Measurements from ENCODE around the gene CHD9. TPM values are rescaled to one million over a fixed set of nuclear protein-coding genes. Genes with fewer than 3 reads are reported as not detected.
"Not testable (repeated sequence)": the region's sequence is repeated elsewhere in the genome, so short reads cannot be mapped to it uniquely, and the experiment has no call there.

Gene CHD9
- total RNA-seq, 2 experiments from 2014 or later = 12.7 to 14.0 TPM

DNA sequence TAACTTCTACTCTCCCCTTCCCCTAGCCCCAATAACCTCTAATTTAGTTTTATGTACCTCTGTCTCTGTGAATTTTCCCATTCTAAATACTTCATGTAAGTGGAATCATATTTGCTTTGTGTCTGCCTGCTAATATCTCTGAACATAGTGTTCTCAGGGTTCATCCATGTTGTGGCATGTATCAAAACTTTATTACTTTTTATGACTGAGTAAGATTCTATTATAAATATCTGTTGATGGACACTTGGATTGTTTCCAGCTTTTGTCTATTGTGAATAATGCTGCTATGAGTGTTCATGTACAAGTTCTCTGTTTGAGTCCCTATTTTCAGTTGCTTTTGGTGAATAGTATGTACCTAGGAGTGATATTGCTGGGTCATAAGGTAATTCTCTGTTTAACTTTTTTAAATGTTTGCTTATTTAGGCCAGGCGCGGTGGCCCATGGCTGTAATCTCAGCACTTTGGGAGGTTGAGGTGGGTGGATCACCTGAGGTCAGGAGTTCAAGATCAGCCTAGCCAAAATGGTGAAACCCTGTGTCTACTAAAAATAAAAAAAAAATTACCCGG lies 92.8 kb downstream of the CHD9 start:
- Mint-ChIP-seq H3K27ac (no peak overlapping the region), H3K4me1 (no peaks in the 10 kb centered on the region)

DNA sequence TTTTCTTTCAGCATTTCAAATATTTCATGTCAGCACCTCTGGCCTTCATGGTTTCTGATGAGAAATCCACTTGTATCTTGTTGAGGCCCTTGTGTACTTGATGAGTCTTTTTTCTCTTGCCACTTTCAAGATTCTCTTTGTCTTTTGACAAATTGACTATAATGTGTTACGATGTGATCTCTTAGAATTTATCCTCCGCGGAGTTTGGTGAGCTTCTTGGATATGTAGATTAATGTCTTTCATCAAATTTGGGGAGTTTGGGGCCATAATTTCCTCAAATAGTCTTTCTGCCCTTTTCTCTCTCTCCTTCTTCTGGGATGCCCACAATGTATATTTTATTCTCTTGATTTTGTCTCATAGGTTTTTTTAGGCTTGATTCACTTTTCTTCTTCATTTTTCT lies 96.0 kb downstream of the CHD9 start:
- Mint-ChIP-seq H3K4me1 (no peaks in the 10 kb centered on the region), H3K9me3 (peaks cover 7% of the 10 kb centered on the region), H3K36me3 (peaks cover 11% of the 10 kb centered on the region), H3K27me3 (no peaks in the 10 kb centered on the region), H3K4me3 (no peak overlapping the region), H3K27ac (no peak overlapping the region)
- DNase-seq = no peak

More for the DNA sequence above, 92.8 kb downstream of the CHD9 start:
- Mint-ChIP-seq H3K4me3 (no peak overlapping the region), H3K9me3 (peaks cover 7% of the 10 kb centered on the region), H3K27me3 (no peaks in the 10 kb centered on the region), H3K36me3 (peaks cover 11% of the 10 kb centered on the region)
- DNase-seq = no peak

DNA sequence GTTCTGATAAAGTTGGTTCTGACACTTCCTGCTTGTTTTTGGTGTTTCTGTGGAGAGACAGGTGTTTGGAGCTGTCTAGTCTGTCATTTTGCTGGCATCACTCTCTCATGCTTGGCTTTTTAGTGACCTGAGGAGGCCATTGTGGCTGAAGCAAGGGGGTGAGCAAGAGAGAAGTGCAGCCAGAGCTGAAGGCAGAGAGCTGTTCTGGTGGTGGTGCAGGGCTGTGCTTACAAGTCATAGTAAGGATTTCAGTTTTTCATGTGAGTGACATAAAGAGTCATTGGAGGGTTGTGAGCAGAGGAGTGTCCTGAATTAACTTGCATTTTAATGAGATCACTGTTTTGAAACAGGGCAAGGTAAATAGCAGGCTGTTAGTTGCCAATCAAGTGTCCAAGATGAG lies 97.5 kb downstream of the CHD9 start:
- H3K27ac Mint-ChIP-seq = no peak overlapping the region
- no peaks in the 10 kb centered on the region for H3K4me1 Mint-ChIP-seq
- peaks cover 7% of the 10 kb centered on the region for H3K9me3 Mint-ChIP-seq
- no peaks in the 10 kb centered on the region for H3K27me3 Mint-ChIP-seq
- DNase-seq = no peak
- peaks cover 22% of the 10 kb centered on the region for H3K36me3 Mint-ChIP-seq
- H3K4me3 Mint-ChIP-seq = no peak overlapping the region

DNA sequence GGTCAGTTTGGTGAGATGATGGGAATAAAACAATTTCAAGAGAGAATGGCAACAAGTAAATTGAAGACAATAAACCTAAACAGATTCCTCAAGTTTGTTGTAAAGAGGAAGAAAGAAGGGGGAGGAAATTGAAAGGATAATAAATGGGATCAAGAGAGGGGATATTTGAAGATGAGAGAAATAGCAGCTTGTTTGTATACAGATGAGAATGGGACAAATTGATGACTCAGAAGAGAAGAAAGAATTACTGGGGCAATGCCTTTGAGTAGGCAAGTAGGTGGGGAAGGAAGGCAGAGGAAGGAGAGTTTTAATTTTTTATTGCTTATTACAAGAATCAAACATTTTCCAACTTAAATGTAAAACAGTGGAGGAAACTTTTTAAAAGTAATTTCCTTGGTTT lies 98.3 kb downstream of the CHD9 start:
- Mint-ChIP-seq H3K4me1 (no peaks in the 10 kb centered on the region), H3K36me3 (peaks cover 23% of the 10 kb centered on the region), H3K27me3 (no peaks in the 10 kb centered on the region), H3K4me3 (no peak overlapping the region), H3K9me3 (peaks cover 7% of the 10 kb centered on the region), H3K27ac (no peak overlapping the region)
- no peak for DNase-seq

DNA sequence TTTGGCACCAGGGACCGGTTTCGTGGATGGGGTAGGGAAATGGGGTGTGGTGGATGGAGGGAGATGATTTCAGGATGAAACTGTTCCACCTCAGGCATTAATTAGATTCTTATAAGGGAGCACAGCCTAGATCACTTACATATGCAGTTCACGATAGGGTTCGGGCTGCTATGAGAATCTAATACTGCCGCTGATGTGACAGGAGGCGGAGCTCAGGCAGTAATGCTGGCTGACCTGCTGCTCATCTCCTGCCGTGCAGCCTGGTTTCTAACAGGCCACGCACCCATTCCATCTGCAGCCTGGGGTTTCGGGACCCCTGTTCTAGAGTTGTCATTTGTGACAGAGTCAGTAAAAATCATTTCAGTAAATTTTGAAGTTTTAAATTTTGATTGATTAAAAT lies 99.7 kb downstream of the CHD9 start:
- Mint-ChIP-seq H3K27ac (no peak overlapping the region), H3K4me3 (no peak overlapping the region), H3K4me1 (no peaks in the 10 kb centered on the region), H3K36me3 (peaks cover 12% of the 10 kb centered on the region), H3K27me3 (no peaks in the 10 kb centered on the region), H3K9me3 (peaks cover 1% of the 10 kb centered on the region)
- DNase-seq = no peak

DNA sequence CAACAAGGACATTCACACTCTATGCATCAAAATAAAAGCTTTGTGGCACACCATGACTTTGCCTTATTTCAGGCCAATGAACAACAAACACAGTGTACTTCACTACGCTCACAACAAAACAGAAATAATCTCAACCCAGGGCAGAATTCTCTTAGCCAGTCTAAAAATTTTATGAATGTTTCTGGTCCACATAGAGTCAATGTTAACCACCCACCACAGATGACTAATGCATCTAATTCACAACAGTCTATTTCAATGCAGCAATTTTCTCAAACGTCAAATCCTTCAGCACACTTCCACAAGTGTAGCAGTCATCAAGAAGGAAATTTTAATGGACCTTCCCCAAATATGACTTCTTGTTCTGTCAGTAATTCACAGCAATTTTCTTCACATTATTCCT lies 101.7 kb downstream of the CHD9 start:
- Mint-ChIP-seq H3K36me3 (peaks cover 12% of the 10 kb centered on the region), H3K27me3 (no peaks in the 10 kb centered on the region), H3K27ac (no peak overlapping the region)

DNA sequence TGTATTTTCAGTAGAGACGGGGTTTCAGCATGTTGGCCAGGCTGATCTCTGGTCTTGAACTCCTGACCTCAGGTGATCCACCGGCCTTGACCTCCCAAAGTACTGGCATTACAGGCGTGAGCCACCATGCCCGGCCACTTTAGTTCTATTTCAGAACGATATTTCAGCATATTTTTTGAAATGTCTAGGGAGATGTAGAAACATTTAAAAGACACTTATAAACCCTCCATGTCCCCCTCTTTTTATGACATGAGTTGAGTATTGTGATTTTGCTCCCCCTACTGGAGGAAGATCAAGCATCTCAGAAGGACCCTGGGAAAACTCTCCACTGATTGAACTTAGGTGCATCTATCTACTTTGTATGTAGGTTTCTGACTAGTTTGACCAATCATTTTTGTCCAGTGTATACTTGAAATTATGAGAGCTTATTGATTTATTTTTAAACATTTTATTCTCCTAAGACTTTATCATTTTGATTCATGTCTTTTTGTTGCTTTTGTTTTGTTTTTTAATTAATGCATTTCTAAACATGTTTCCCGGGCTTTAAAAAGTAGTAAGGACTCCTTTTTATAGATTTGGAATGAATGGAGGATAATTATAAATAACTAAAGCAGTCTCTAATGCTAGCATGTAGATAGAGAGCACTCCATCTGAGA lies 105.1 kb downstream of the CHD9 start:
- DNase-seq = no peak
- Mint-ChIP-seq H3K4me3 (no peak overlapping the region), H3K27ac (no peak overlapping the region), H3K27me3 (no peaks in the 10 kb centered on the region), H3K4me1 (peaks cover 4% of the 10 kb centered on the region), H3K9me3 (no peaks in the 10 kb centered on the region), H3K36me3 (peaks cover 12% of the 10 kb centered on the region)

More for the DNA sequence above, 101.7 kb downstream of the CHD9 start:
- H3K9me3 Mint-ChIP-seq = no peaks in the 10 kb centered on the region
- DNase-seq = no peak
- no peak overlapping the region for H3K4me3 Mint-ChIP-seq
- H3K4me1 Mint-ChIP-seq = peaks cover 3% of the 10 kb centered on the region

DNA sequence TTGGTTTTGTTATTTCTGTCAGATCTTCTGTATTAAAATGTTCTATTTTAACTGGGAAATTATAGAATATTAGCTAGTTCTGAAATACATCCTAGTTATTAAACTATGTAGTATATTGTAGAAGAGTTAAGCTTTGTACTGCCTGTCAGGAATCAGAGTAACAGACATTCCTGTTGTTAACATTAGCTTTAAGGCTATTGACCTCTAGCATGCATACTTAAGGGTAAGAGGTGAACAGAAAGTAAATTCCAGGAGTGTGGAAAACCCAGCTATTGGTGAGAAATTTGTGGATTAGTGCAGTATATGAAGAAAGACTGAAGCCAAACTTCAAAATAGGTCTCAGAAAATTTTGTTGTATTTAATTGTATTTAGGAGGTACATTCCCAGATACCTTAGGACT lies 111.3 kb downstream of the CHD9 start:
- Mint-ChIP-seq H3K4me1 (peaks cover 9% of the 10 kb centered on the region), H3K4me3 (no peak overlapping the region), H3K27ac (no peak overlapping the region), H3K36me3 (no peaks in the 10 kb centered on the region), H3K27me3 (no peaks in the 10 kb centered on the region), H3K9me3 (no peaks in the 10 kb centered on the region)
- DNase-seq = no peak

DNA sequence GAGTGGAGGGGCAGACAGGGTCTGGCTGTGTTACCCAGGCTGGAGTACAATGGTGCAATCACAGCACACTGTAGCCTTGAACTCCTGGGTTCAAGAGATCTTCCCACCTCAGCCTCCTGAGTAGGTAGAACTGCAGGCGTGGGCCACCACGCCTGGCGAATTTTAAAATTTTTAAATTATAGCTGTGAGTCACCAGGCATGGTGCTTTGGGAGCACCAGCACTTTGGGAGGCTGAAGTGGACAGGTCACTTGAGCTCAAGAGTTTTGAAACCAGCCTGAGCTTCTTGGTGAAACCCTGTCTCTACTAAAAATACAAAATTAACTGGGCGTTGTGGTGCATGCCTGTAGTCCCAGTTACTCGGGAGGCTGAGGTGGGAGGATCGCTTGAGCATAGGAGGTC lies 114.0 kb downstream of the CHD9 start:
- Mint-ChIP-seq H3K36me3 (no peaks in the 10 kb centered on the region), H3K27me3 (no peaks in the 10 kb centered on the region), H3K27ac (no peak overlapping the region), H3K9me3 (no peaks in the 10 kb centered on the region), H3K4me3 (no peak overlapping the region), H3K4me1 (peaks cover 13% of the 10 kb centered on the region)
- no peak for DNase-seq

DNA sequence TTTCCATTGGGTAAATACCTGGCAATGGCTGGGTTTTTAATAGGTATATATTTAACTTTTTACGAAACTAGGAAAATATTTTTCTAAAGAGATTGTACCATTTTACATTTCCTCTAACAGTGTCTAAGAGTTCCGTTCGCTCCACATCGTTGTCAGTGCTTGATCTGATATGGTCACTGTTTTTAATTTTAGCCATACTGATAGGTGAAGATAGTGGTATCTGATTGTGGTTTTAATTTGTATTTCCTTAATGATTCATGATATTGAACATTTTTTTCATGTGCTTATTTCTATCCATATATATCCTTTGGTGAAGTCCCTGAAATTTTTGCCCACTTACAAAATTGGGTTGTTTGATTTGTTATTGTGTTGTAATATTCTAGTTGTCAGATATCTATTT lies 117.7 kb downstream of the CHD9 start:
- no peak for DNase-seq
- H3K27ac Mint-ChIP-seq = no peak overlapping the region
- no peaks in the 10 kb centered on the region for H3K36me3 Mint-ChIP-seq
- no peaks in the 10 kb centered on the region for H3K27me3 Mint-ChIP-seq
- peaks cover 9% of the 10 kb centered on the region for H3K4me1 Mint-ChIP-seq
- no peak overlapping the region for H3K4me3 Mint-ChIP-seq
- H3K9me3 Mint-ChIP-seq = no peaks in the 10 kb centered on the region

DNA sequence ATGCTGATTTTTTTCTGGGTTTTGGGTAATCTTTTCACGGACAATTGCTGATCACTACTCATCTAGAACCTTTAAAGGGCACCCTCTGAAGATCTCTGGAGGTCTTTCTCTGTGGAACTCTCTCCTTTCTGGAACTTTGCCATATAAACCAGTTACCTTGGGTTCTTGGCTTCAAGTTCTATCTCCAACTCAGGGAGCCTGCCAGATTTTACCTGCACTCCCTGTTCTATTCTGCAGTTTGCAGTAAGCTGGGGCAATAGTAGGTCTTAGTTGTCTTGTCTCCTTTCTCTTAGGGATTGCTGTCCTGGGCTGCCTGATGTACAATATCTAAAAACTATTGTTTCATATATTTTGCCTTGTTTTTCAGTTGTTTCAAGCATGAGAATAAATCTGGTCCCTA lies 120.3 kb downstream of the CHD9 start:
- no peak overlapping the region for H3K27ac Mint-ChIP-seq
- peaks cover 6% of the 10 kb centered on the region for H3K4me1 Mint-ChIP-seq
- no peak overlapping the region for H3K4me3 Mint-ChIP-seq
- no peaks in the 10 kb centered on the region for H3K9me3 Mint-ChIP-seq
- H3K36me3 Mint-ChIP-seq = no peaks in the 10 kb centered on the region
- H3K27me3 Mint-ChIP-seq = no peaks in the 10 kb centered on the region
- no peak for DNase-seq

DNA sequence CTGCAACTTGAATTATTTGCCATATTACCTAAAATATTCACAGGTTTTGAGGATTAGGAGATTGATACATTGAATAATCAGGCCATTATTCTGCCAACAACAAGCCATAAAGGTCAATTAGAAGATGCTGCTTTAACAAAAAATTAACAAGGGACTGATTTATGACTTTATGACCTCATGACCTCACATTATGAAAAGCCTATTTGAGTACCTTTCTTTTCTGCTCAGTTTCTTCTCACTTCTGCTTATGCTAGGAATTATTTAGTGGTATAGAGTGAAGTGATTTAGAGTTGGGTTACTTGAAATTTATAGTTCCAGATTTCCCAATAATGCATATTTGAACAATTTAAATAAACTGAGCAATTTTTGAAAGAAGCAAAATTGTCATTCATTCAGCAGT lies 121.6 kb downstream of the CHD9 start:
- H3K27ac Mint-ChIP-seq = no peak overlapping the region
- no peak for DNase-seq
- H3K9me3 Mint-ChIP-seq = no peaks in the 10 kb centered on the region
- H3K4me3 Mint-ChIP-seq = no peak overlapping the region
- peaks cover 2% of the 10 kb centered on the region for H3K36me3 Mint-ChIP-seq
- peaks cover 6% of the 10 kb centered on the region for H3K4me1 Mint-ChIP-seq
- no peaks in the 10 kb centered on the region for H3K27me3 Mint-ChIP-seq

DNA sequence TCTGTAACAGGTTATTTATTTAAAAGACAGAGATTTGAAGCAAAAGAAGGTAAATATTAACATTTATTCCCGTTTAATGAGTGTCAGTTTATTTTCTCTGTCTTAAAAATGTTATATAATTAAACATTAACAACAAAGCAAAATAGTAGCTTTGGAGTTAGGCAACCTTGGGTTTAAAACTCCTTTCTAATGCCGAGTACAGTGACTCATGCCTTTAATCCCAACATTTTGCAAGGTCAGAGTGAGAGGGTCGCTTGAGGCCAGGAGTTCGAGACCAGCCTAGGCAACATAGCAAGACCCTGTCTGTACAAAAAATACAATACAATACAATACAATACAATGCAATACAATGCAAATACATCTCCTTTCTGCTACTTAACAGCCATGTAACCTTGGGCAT lies 128.7 kb downstream of the CHD9 start:
- no peak overlapping the region for H3K4me3 Mint-ChIP-seq
- DNase-seq = no peak
- H3K36me3 Mint-ChIP-seq = peaks cover 42% of the 10 kb centered on the region
- H3K27me3 Mint-ChIP-seq = no peaks in the 10 kb centered on the region
- H3K4me1 Mint-ChIP-seq = no peaks in the 10 kb centered on the region
- H3K27ac Mint-ChIP-seq = no peak overlapping the region
- H3K9me3 Mint-ChIP-seq = peaks cover 21% of the 10 kb centered on the region

DNA sequence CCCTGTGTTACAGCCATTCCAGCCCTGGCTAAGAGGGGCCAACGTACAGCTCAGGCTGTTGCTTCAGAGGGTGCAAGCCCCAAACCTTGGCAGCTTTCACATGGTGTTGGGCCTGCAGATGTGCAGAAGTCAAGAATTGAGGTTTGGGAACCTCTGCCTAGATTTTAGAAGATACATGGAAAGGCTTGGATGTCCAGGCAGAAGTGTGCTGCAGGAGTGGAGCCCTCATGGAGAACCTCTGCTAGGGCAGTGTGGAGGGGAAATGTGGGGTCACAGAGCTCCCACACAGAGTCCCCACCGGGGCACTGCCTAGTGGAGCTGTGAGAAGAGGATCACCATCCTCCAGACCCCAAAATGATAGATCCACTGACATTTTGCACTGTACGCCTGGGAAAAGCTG lies 130.9 kb downstream of the CHD9 start:
- peaks cover 21% of the 10 kb centered on the region for H3K9me3 Mint-ChIP-seq
- H3K4me3 Mint-ChIP-seq, H3K27ac Mint-ChIP-seq, H3K4me1 Mint-ChIP-seq, H3K27me3 Mint-ChIP-seq, DNase-seq: not testable (repeated sequence)
- H3K36me3 Mint-ChIP-seq = peaks cover 43% of the 10 kb centered on the region

DNA sequence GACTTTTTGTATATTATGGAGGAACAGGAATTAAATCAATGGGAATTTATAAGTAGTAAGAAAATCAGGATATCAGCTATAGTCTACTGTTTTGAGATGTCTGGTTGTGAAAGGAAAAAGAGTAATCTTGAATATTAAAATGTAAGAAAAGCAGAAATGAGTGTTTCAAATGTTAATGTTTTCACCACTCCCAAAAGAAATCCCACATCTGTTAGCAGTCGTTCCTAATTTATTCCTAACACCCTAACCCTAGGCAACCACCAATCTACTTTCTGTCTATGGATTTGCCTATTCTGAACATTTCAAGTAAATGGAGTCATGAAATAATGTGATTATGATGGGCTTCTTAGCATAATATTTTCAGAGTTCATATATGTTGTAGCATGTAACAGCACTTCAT lies 133.0 kb downstream of the CHD9 start:
- Mint-ChIP-seq H3K4me3 (no peak overlapping the region), H3K4me1 (no peaks in the 10 kb centered on the region), H3K36me3 (peaks cover 41% of the 10 kb centered on the region), H3K9me3 (peaks cover 21% of the 10 kb centered on the region), H3K27me3 (no peaks in the 10 kb centered on the region), H3K27ac (no peak overlapping the region)
- no peak for DNase-seq

DNA sequence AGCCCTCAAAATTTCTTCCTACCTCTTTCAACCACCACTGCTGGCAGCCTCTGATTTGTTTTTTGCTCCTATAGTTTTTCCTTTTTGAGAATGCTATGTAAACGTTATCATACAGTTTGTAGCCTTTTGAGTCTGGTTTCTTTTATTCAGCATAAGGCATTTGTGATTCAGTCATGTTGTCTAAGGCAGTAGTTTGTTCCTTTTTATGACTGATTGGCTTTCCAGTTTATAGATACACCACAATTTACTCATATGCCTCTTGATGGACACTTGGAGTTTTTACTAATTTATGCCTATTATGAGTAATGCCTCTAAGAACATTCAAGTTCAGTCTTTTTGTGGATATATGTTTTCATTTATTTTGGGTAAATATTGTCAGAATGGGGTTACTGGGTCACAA lies 136.6 kb downstream of the CHD9 start:
- peaks cover 16% of the 10 kb centered on the region for H3K36me3 Mint-ChIP-seq
- H3K27ac Mint-ChIP-seq = no peak overlapping the region
- H3K4me1 Mint-ChIP-seq = no peaks in the 10 kb centered on the region
- no peak for DNase-seq
- H3K9me3 Mint-ChIP-seq = peaks cover 5% of the 10 kb centered on the region
- no peak overlapping the region for H3K4me3 Mint-ChIP-seq
- H3K27me3 Mint-ChIP-seq = no peaks in the 10 kb centered on the region
